EL (cell line): ENCODE measurements around the gene ARHGEF10L.

Experiments
- DNase-seq: peaks from one replicate; pipeline ENCODE4 v3.0.0-alpha.2; 2016

ARHGEF10L gene

GRCh38 chr1:17523321-17524041 is 16.0 kb upstream of the ARHGEF10L start:
- DNase-seq = no peak

GRCh38 chr1:17524645-17525044 is 14.9 kb upstream of the ARHGEF10L start:
- DNase-seq = no peak

GRCh38 chr1:17525996-17526686 is 13.4 kb upstream of the ARHGEF10L start:
- no peak for DNase-seq

GRCh38 chr1:17527036-17527914 is 12.2 kb upstream of the ARHGEF10L start:
- DNase-seq = no peak

GRCh38 chr1:17529381-17529780 is 10.1 kb upstream of the ARHGEF10L start:
- DNase-seq = no peak

GRCh38 chr1:17531343-17531681 is 8.2 kb upstream of the ARHGEF10L start:
- DNase-seq = no peak

- no peak for DNase-seq
Observed at GRCh38 chr1:17531682-17532487, 7.6 kb upstream of the ARHGEF10L start.

- DNase-seq = no peak
Observed at GRCh38 chr1:17533201-17533600, 6.3 kb upstream of the ARHGEF10L start.

- DNase-seq = no peak
Observed at GRCh38 chr1:17535300-17535936, 4.1 kb upstream of the ARHGEF10L start.

GRCh38 chr1:17538010-17538409 is 1.5 kb upstream of the ARHGEF10L start:
- DNase-seq = no peak

GRCh38 chr1:17538428-17539117 is 925 bp upstream of the ARHGEF10L start:
- DNase-seq = peak; percentile 31

- DNase-seq = no peak
Observed at GRCh38 chr1:17539118-17539476, 401 bp upstream of the ARHGEF10L start.

GRCh38 chr1:17540255-17541001 is 930 bp downstream of the ARHGEF10L start:
- DNase-seq = peak; percentile 53

- no peak for DNase-seq
Observed at GRCh38 chr1:17542645-17543044, 3.1 kb downstream of the ARHGEF10L start.

- DNase-seq = no peak
Observed at GRCh38 chr1:17544776-17545350, 5.4 kb downstream of the ARHGEF10L start.

- DNase-seq = peak; percentile 72
Observed at GRCh38 chr1:17545356-17545755, 5.9 kb downstream of the ARHGEF10L start.

- no peak for DNase-seq
Observed at GRCh38 chr1:17546946-17547670, 7.6 kb downstream of the ARHGEF10L start.

- DNase-seq = no peak
Observed at GRCh38 chr1:17549384-17549783, 9.9 kb downstream of the ARHGEF10L start.

GRCh38 chr1:17550729-17551584 is 11.5 kb downstream of the ARHGEF10L start:
- DNase-seq = peak; percentile 45
